ENCODE results near the gene CTNNB1. TPM values are rescaled to one million over a fixed set of nuclear protein-coding genes. Genes with fewer than 3 reads are reported as not detected.

Gene CTNNB1
- total and polyA plus RNA-seq, 8 donors: 65.7 to 658 (median 203) TPM

DNA sequence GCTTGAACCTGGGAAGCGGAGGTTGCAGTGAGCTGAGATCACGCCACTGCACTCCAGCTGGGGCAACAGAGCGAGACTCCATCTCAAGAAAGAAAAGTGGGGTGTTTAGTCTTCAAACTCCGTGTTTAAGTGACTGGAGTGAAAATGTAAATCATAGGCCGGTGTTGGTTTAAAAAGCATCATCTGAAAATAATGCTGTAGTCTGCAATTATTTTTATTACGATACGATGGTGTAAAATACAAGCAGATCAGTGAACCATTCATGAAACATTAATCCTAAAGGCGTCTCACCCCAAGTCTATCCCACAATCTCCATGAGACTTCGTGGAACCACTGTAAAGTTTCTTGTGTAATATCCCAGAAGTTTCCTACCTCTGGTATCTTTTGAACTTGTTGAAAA, 6.3 kb downstream of the CTNNB1 start:
- H3K4me1 ChIP-seq: peaks cover 56 to 93% (median 78%) of the 10 kb centered on the region in 4 donors

GRCh38 chr3:41207355-41207754, 8.1 kb downstream of the CTNNB1 start:
- intact Hi-C loops (cut with DNase I; ENCODE audit: low total_unique reads): no loop called here
- WGBS, 5 donors: 23 to 43% (median 28%) methylated on average over 1 of the region's 1 CpG
- TF ChIP-seq EP300 (IDR thresholded peaks at IDR 0.05): no peak
- no peak for TF ChIP-seq POLR2A (IDR thresholded peaks at IDR 0.05)
- no peak for TF ChIP-seq POLR2AphosphoS5 (IDR thresholded peaks at IDR 0.05)
- TF ChIP-seq CTCF (IDR thresholded peaks at IDR 0.05): no peak
- H3K9me3 ChIP-seq: no peaks in the 10 kb centered on the region
- no peak overlapping the region for H3K4me3 ChIP-seq
- H3K4me1 ChIP-seq: peaks cover 45 to 91% (median 72%) of the 10 kb centered on the region in 4 donors
- H3K36me3 ChIP-seq: no peaks in the 10 kb centered on the region
- H3K27ac ChIP-seq: no peak overlapping the region
- no peaks in the 10 kb centered on the region for H3K27me3 ChIP-seq
- DNase-seq: no peak

More for the DNA sequence above, 6.3 kb downstream of the CTNNB1 start:
- Histone ChIP-seq H3K27me3 (no peaks in the 10 kb centered on the region), H3K36me3 (no peaks in the 10 kb centered on the region), H3K27ac (no peak overlapping the region), H3K4me3 (no peak overlapping the region), H3K9me3 (no peaks in the 10 kb centered on the region)
- WGBS, 5 donors: 76 to 81% (median 79%) methylated on average over 9 of the region's 9 CpGs
- intact Hi-C loops (cut with DNase I; ENCODE audit: low total_unique reads): no loop called here
- TF ChIP-seq EP300 (IDR thresholded peaks at IDR 0.05) (no peak), POLR2AphosphoS5 (IDR thresholded peaks at IDR 0.05) (no peak), CTCF (IDR thresholded peaks at IDR 0.05) (no peak), POLR2A (IDR thresholded peaks at IDR 0.05) (no peak)
- DNase-seq: no peak

- TF ChIP-seq POLR2A (IDR thresholded peaks at IDR 0.05) (no peak), CTCF (IDR thresholded peaks at IDR 0.05) (no peak), EP300 (IDR thresholded peaks at IDR 0.05) (no peak), POLR2AphosphoS5 (IDR thresholded peaks at IDR 0.05) (no peak)
- no peaks in the 10 kb centered on the region for H3K27me3 ChIP-seq
- no peak for DNase-seq
- no peaks in the 10 kb centered on the region for H3K9me3 ChIP-seq
- 51 to 73% (median 64%) methylated on average over 7 of the region's 7 CpGs for WGBS, 5 donors
- H3K4me3 ChIP-seq: no peak overlapping the region
- intact Hi-C loops (cut with DNase I; ENCODE audit: low total_unique reads): no loop called here
- H3K27ac ChIP-seq: no peak overlapping the region
- H3K36me3 ChIP-seq: no peaks in the 10 kb centered on the region
- peaks cover 46 to 91% (median 69%) of the 10 kb centered on the region in 4 donors for H3K4me1 ChIP-seq
These were observed 9.4 kb downstream of the CTNNB1 start for GRCh38 chr3:41208507-41209220.

GRCh38 chr3:41209646-41210045, 10.3 kb downstream of the CTNNB1 start:
- 90 to 95% (median 93%) methylated on average over 5 of the region's 5 CpGs for whole genome bisulfite sequencing, 5 donors
- TF ChIP-seq POLR2A (IDR thresholded peaks at IDR 0.05) (no peak), POLR2AphosphoS5 (IDR thresholded peaks at IDR 0.05) (no peak), EP300 (IDR thresholded peaks at IDR 0.05) (no peak), CTCF (IDR thresholded peaks at IDR 0.05) (no peak)
- H3K4me3 ChIP-seq: no peak overlapping the region
- H3K4me1 ChIP-seq: peaks cover 48 to 91% (median 68%) of the 10 kb centered on the region in 4 donors
- H3K27me3 ChIP-seq: no peaks in the 10 kb centered on the region
- intact Hi-C loops (cut with DNase I; ENCODE audit: low total_unique reads): no loop called here
- H3K27ac ChIP-seq: no peak overlapping the region
- no peak for DNase-seq
- H3K36me3 ChIP-seq: no peaks in the 10 kb centered on the region
- H3K9me3 ChIP-seq: no peaks in the 10 kb centered on the region
